Endometrial microvascular endothelial cells (primary cell): Measurements from ENCODE around the gene MEAK7. TPM values are rescaled to one million over a fixed set of nuclear protein-coding genes. Genes with fewer than 3 reads are reported as not detected.

ENCODE experiments used
- in situ Hi-C: cut with HindIII; loops from 2 replicates; pipeline ENCODE4 v1.10.0; 2017; ENCODE audit warnings: low sequenced_read_pairs, low pct_unique_long_range_greater_than_20kb; ENCODE audit errors: inconsistent ontology term
- total RNA-seq: library from RNA; depleted of rRNA; stranded (reverse); fragments of >200 nt; gene quantifications from one replicate; pipeline ENCODE4 v1.2.3, GENCODE V29; 2015; ENCODE audit errors: inconsistent ontology term

The MEAK7 gene
- total RNA-seq, 1 donor from 2014 or later = 26.3 TPM

- in situ Hi-C loops = no loop called here
These were observed 10.7 kb upstream of the MEAK7 start for GRCh38 chr16:84514874-84515835.

DNA sequence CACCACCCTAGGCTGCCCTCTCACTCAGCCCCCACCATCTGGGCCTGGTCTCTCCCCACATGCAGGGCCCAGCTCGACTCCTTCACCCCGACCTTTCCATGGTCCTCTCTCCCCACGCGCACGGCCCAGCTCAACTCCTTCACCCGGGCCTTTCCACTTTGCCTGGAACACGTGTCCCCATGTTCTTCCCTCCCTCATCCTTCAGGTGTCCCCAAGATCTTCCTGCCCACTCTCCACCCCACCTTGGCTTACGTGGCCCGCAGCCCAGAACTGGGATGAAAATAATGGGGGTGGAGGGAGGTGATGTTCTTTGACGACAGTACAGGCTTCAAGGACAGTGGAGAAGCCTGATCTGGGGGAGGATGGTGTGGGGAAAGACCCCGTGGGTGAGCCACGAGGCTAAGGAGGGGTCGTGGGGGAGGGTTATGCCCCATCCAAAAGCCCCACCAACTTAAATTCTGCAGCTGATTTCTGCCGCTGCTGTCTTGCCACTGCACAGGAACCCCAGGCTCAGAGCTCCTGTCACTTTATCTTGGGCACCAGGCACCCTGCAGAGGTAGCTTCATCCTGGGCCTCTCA, 9.9 kb upstream of the MEAK7 start:
- in situ Hi-C loops = no loop called here

- in situ Hi-C loops = no loop called here
These were observed 9.2 kb upstream of the MEAK7 start for GRCh38 chr16:84513666-84514065.

- in situ Hi-C loops = no loop called here
These were observed 8.7 kb upstream of the MEAK7 start for GRCh38 chr16:84513123-84513522.

GRCh38 chr16:84511831-84512230, 7.4 kb upstream of the MEAK7 start:
- in situ Hi-C loops = no loop called here

- in situ Hi-C loops = no loop called here
These were observed 6.8 kb upstream of the MEAK7 start for GRCh38 chr16:84511180-84511800.

GRCh38 chr16:84509032-84509950, 4.8 kb upstream of the MEAK7 start:
- in situ Hi-C loops = no loop called here

- in situ Hi-C loops = no loop called here
These were observed 4.0 kb upstream of the MEAK7 start for GRCh38 chr16:84508502-84508901.

- in situ Hi-C loops = no loop called here
These were observed 2.8 kb upstream of the MEAK7 start for GRCh38 chr16:84507011-84507982.

GRCh38 chr16:84505249-84506187, 1.1 kb upstream of the MEAK7 start:
- in situ Hi-C loops = no loop called here

DNA sequence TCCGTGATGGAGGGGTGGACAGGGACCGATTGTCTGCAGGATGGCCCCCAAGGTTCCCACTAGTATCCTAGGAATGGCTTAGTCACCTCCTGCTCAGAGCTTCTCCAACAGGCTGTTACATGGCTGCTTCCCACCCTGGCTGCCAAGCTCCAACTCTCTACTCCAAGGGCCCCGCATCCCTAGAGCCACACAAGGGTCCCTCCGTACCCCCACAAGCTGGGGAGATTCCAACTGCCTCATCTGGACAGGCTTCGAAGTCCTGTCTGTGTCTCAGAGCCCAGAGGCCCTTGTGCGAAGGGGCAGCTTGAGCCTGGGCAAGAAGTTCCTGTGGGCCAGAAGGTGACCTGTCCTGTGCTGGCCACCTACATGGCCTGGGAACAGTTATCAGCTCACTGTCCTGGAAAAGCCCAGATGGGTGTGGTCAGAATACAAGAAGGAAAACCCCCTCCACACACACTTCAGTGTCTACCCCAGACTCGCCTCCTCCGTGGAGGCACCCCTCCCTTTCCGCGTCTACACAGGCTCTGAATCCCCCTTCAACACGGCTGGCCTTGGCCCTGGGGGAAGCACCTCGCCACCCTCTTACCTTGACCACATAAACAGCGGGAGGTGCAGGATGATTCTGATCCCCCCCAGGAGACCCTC, 586 bp downstream of the MEAK7 start:
- in situ Hi-C loops = no loop called here

DNA sequence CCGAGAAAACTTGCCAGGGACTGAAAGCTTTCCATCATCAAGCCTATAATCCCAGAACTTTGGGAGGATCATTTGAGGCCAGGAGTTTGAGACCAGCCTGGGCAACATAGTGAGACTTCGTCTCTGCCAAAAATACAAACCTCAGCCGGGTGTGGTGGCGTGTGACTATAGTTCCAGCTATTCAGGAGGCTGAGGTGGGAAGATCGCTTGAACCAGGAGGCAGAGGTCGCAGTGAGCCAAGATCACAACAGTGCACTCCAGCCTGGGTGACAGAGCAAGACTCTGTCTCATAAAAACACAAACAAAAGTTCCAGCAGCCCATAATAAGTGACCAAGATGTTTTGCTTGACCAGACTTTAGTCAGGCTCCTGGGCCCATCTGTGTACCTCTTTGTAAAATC, 1.9 kb downstream of the MEAK7 start:
- in situ Hi-C loops = no loop called here

- in situ Hi-C loops = no loop called here
These were observed 2.4 kb downstream of the MEAK7 start for GRCh38 chr16:84502075-84502474.

- in situ Hi-C loops = no loop called here
These were observed 3.3 kb downstream of the MEAK7 start for GRCh38 chr16:84501077-84501735.

DNA sequence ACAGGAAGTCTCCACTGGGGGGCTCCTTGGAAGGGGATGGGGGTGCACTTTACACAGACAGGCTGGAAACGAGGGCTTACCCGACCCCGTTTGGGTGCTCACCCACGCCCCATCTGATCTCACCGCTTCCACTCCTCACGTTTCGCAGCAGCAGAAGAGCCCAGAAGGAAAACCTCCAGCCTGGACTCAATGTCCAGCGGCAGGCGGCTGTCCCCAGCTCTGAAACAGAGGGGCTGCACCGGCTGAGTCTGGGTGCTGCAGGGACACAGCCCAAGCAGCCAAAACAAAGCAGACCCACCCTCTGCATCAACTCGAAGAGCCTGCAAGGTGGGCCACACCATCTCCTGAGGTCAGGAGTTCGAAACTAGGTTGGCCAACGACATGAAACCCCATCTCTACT, 3.9 kb downstream of the MEAK7 start:
- in situ Hi-C loops = no loop called here

GRCh38 chr16:84499638-84500037, 4.8 kb downstream of the MEAK7 start:
- in situ Hi-C loops = no loop called here
